Measurements from ENCODE around the gene DCAF8L2. TPM values are rescaled to one million over a fixed set of nuclear protein-coding genes. Genes with fewer than 3 reads are reported as not detected.

Gene DCAF8L2
- total RNA-seq, 4 donors from 2014 or later: not detected

- Histone ChIP-seq H3K27ac (no peak overlapping the region), H3K36me3 (no peaks in the 10 kb centered on the region), H3K4me3 (no peak overlapping the region), H3K27me3 (no peaks in the 10 kb centered on the region), H3K9me3 (no peaks in the 10 kb centered on the region), H3K4me1 (no peaks in the 10 kb centered on the region)
- TF ChIP-seq POLR2A (IDR thresholded peaks at IDR 0.05) (no peak), CTCF (IDR thresholded peaks at IDR 0.05) (no peak)
- intact Hi-C loops (cut with DNase I): no loop called here
- no peak for DNase-seq
Observed at GRCh38 chrX:27660878-27661277, 70.7 kb downstream of the DCAF8L2 start.

DNA sequence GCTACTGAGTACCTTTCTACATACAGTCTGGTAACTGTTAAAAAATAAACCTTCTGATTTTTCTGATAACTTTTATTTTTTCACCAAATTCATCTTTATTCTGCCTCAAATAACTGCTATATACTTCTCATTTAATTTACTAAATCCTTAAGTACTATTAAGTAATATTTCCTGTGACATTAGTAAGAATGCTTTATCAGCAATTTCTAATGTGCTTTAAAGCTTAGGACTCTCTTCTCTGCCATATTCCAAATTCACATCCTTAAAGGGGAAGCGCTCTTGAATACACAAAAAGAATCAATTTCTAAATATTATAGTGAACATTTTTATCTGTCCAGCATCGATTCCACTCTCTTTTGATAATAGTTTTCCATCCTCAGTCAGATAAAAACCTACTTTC, 81.1 kb downstream of the DCAF8L2 start:
- WGBS, 2 donors: 63 to 74% methylated on average over 2 of the region's 2 CpGs
- H3K36me3 ChIP-seq: no peaks in the 10 kb centered on the region
- no peaks in the 10 kb centered on the region for H3K4me1 ChIP-seq
- H3K9me3 ChIP-seq: no peaks in the 10 kb centered on the region
- H3K27me3 ChIP-seq: no peaks in the 10 kb centered on the region
- no peak for TF ChIP-seq POLR2A (IDR thresholded peaks at IDR 0.05)
- no peak for TF ChIP-seq CTCF (IDR thresholded peaks at IDR 0.05)
- no peak overlapping the region for H3K27ac ChIP-seq
- intact Hi-C loops (cut with DNase I): no loop called here
- no peak for DNase-seq
- no peak overlapping the region for H3K4me3 ChIP-seq

GRCh38 chrX:27674491-27674890, 84.3 kb downstream of the DCAF8L2 start:
- no peak for TF ChIP-seq POLR2A (IDR thresholded peaks at IDR 0.05)
- no peak for TF ChIP-seq CTCF (IDR thresholded peaks at IDR 0.05)
- no peaks in the 10 kb centered on the region for H3K9me3 ChIP-seq
- intact Hi-C loops (cut with DNase I): no loop called here
- H3K4me1 ChIP-seq: no peaks in the 10 kb centered on the region
- H3K27ac ChIP-seq: no peak overlapping the region
- no peaks in the 10 kb centered on the region for H3K36me3 ChIP-seq
- no peak for DNase-seq
- no peaks in the 10 kb centered on the region for H3K27me3 ChIP-seq
- no peak overlapping the region for H3K4me3 ChIP-seq
- WGBS, 2 donors: 53 to 56% methylated on average over 4 of the region's 4 CpGs

DNA sequence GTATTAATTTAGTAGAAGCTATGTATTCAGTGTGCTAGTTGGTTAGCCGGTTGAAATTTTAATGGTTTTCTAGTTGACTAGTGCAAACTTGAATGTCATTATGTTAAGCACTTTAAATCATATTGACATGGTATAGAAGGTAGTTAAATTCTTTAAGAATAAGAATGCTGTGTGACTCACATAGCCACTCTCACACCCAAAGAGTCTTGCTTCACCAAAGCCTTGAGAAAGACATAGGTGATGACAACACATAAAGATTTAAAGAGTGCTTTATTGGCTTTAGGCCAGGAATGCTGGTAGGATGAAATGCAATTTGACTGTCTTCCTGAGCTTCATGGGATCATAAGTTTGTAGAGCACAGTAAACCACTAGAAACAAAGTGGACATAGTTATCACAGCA, 85.3 kb downstream of the DCAF8L2 start:
- H3K36me3 ChIP-seq: no peaks in the 10 kb centered on the region
- no peak for DNase-seq
- no peak for TF ChIP-seq POLR2A (IDR thresholded peaks at IDR 0.05)
- H3K27me3 ChIP-seq: no peaks in the 10 kb centered on the region
- H3K9me3 ChIP-seq: no peaks in the 10 kb centered on the region
- no peaks in the 10 kb centered on the region for H3K4me1 ChIP-seq
- no peak overlapping the region for H3K27ac ChIP-seq
- WGBS, 2 donors: 50 to 67% methylated on average over 1 of the region's 1 CpG
- no peak overlapping the region for H3K4me3 ChIP-seq
- intact Hi-C loops (cut with DNase I): no loop called here

GRCh38 chrX:27679281-27679680, 89.1 kb downstream of the DCAF8L2 start:
- H3K4me3 ChIP-seq: no peak overlapping the region
- no peaks in the 10 kb centered on the region for H3K4me1 ChIP-seq
- 43 to 64% methylated on average over 1 of the region's 1 CpG for WGBS, 2 donors
- H3K27ac ChIP-seq: no peak overlapping the region
- intact Hi-C loops (cut with DNase I): no loop called here
- no peaks in the 10 kb centered on the region for H3K27me3 ChIP-seq
- H3K9me3 ChIP-seq: no peaks in the 10 kb centered on the region
- no peaks in the 10 kb centered on the region for H3K36me3 ChIP-seq
- TF ChIP-seq POLR2A (IDR thresholded peaks at IDR 0.05) (no peak), CTCF (IDR thresholded peaks at IDR 0.05) (no peak)
- no peak for DNase-seq

GRCh38 chrX:27680726-27681125, 90.6 kb downstream of the DCAF8L2 start:
- Histone ChIP-seq H3K27ac (no peak overlapping the region), H3K4me1 (no peaks in the 10 kb centered on the region), H3K27me3 (no peaks in the 10 kb centered on the region), H3K9me3 (no peaks in the 10 kb centered on the region), H3K4me3 (no peak overlapping the region), H3K36me3 (no peaks in the 10 kb centered on the region)
- TF ChIP-seq CTCF (IDR thresholded peaks at IDR 0.05): no peak
- no peak for TF ChIP-seq POLR2A (IDR thresholded peaks at IDR 0.05)
- intact Hi-C loops (cut with DNase I): no loop called here
- DNase-seq: no peak
- 38 to 50% methylated on average over 1 of the region's 1 CpG for WGBS, 2 donors

Measured in esophagus squamous epithelium (tissue), 5 donors.